DOHH2 (cell line): Measurements from ENCODE around the gene MACROD2.

ENCODE experiments used
- H3F3A ChIP-seq: fragments of 200-600 bp; sonication (generic), shearing (Covaris generic); 2 replicates; pipeline ENCODE4 v1.6.0; 2016; ENCODE audit warnings: antibody characterized with exemption, mild to moderate bottlenecking; ENCODE audit not compliant: control insufficient read depth, insufficient read depth
- H3K27ac ChIP-seq: fragments of 200-600 bp; sonication (generic); 2 replicates; pipeline ENCODE4 v1.5.1; 2014; ENCODE audit warnings: low read depth, mild to moderate bottlenecking, low read length, moderate library complexity
- H3K27me3 ChIP-seq: fragments of 200-600 bp; sonication (generic); 2 replicates; pipeline ENCODE4 v1.6.1; 2014; ENCODE audit warnings: mild to moderate bottlenecking, low read length, mixed read lengths; ENCODE audit not compliant: control insufficient read depth
- H3K36me3 ChIP-seq: fragments of 200-600 bp; sonication (generic); 2 replicates; pipeline ENCODE4 v1.6.1; 2014; ENCODE audit warnings: mild to moderate bottlenecking, low read length, moderate library complexity, mixed read lengths; ENCODE audit not compliant: control insufficient read depth
- H3K4me1 ChIP-seq: fragments of 200-600 bp; sonication (generic); 2 replicates; pipeline ENCODE4 v1.6.1; 2014; ENCODE audit warnings: mild to moderate bottlenecking, low read length, mixed read lengths; ENCODE audit not compliant: control insufficient read depth
- H3K4me2 ChIP-seq: fragments of 200-600 bp; sonication (generic); 2 replicates; pipeline ENCODE4 v1.6.0; 2014; ENCODE audit warnings: mild to moderate bottlenecking, low read length, moderate library complexity
- H3K4me3 ChIP-seq: fragments of 200-600 bp; sonication (generic); 2 replicates; pipeline ENCODE4 v1.5.1; 2014; ENCODE audit warnings: mild to moderate bottlenecking, low read length, mixed read lengths
- H3K79me2 ChIP-seq: fragments of 200-600 bp; sonication (generic); 2 replicates; pipeline ENCODE4 v1.6.1; 2014; ENCODE audit warnings: mild to moderate bottlenecking, low read length, mixed read lengths; ENCODE audit not compliant: control insufficient read depth
- H3K9me2 ChIP-seq: fragments of 200-600 bp; sonication (generic); replicated peaks from 2 replicates; pipeline ENCODE4 v1.6.1; 2014; ENCODE audit warnings: mild to moderate bottlenecking, low read length, mixed read lengths; ENCODE audit not compliant: control insufficient read depth
- H3K9me3 ChIP-seq: fragments of 200-600 bp; sonication (generic); 2 replicates; pipeline ENCODE4 v1.6.1; 2014; ENCODE audit warnings: antibody characterized with exemption, low read length, mixed read lengths; ENCODE audit not compliant: control insufficient read depth, insufficient read depth
- H4K20me1 ChIP-seq: fragments of 200-600 bp; sonication (generic); 2 replicates; pipeline ENCODE4 v1.6.0; 2014; ENCODE audit warnings: low read depth, mild to moderate bottlenecking, antibody characterized with exemption, low read length, moderate library complexity; ENCODE audit not compliant: control insufficient read depth, insufficient read depth
- CTCF ChIP-seq: fragments of 200-600 bp; sonication (generic); IDR thresholded peaks from one replicate; pipeline ENCODE4 v1.5.1; 2014; ENCODE audit warnings: antibody characterized with exemption, mild to moderate bottlenecking, low read depth, low read length; ENCODE audit not compliant: poor library complexity, severe bottlenecking
- EZH2phosphoT487 ChIP-seq: fragments of 200-600 bp; sonication (generic); IDR thresholded peaks from 2 replicates; pipeline ENCODE4 v1.6.1; 2017; ENCODE audit warnings: borderline replicate concordance, mild to moderate bottlenecking, antibody characterized with exemption, low read length, moderate library complexity, mixed read lengths

Gene MACROD2

GRCh38 chr20:15267935-15268334 is 1272.6 kb downstream of the MACROD2 start:
- H3K9me2 ChIP-seq: no peaks in the 10 kb centered on the region
- TF ChIP-seq EZH2phosphoT487 (no peak), CTCF (no peak)
- H3K4me3 ChIP-seq: no peak overlapping the region
- H3F3A ChIP-seq: no peaks in the 10 kb centered on the region
- H3K27ac ChIP-seq: no peak overlapping the region
- no peaks in the 10 kb centered on the region for H3K79me2 ChIP-seq
- H3K27me3 ChIP-seq: no peaks in the 10 kb centered on the region
- peaks cover 11% of the 10 kb centered on the region for H3K4me1 ChIP-seq
- H3K9me3 ChIP-seq: no peaks in the 10 kb centered on the region
- no peaks in the 10 kb centered on the region for H4K20me1 ChIP-seq
- H3K4me2 ChIP-seq: no peak overlapping the region
- H3K36me3 ChIP-seq: no peaks in the 10 kb centered on the region

GRCh38 chr20:15278041-15278440 is 1282.7 kb downstream of the MACROD2 start:
- Histone ChIP-seq H3K4me2 (no peak overlapping the region), H3K27me3 (no peaks in the 10 kb centered on the region), H3K27ac (no peak overlapping the region)

GRCh38 chr20:15287329-15287728 is 1292.0 kb downstream of the MACROD2 start:
- Histone ChIP-seq H3K9me2 (no peaks in the 10 kb centered on the region), H3F3A (no peaks in the 10 kb centered on the region), H3K27me3 (no peaks in the 10 kb centered on the region), H4K20me1 (no peaks in the 10 kb centered on the region), H3K9me3 (peaks cover 2% of the 10 kb centered on the region; the same call in 1 of the 2 replicates), H3K79me2 (no peaks in the 10 kb centered on the region), H3K36me3 (no peaks in the 10 kb centered on the region), H3K4me1 (peaks cover 29% of the 10 kb centered on the region), H3K27ac (no peak overlapping the region), H3K4me3 (no peak overlapping the region), H3K4me2 (no peak overlapping the region)
- TF ChIP-seq EZH2phosphoT487 (no peak), CTCF (no peak)

More at GRCh38 chr20:15278041-15278440, 1282.7 kb downstream of the MACROD2 start:
- peaks cover 4% of the 10 kb centered on the region; the same call in 1 of the 2 replicates for H3K9me3 ChIP-seq
- no peak overlapping the region for H3K4me3 ChIP-seq
- H3K9me2 ChIP-seq: no peaks in the 10 kb centered on the region
- TF ChIP-seq CTCF: no peak
- TF ChIP-seq EZH2phosphoT487: no peak
- H3K79me2 ChIP-seq: no peaks in the 10 kb centered on the region
- no peaks in the 10 kb centered on the region for H4K20me1 ChIP-seq
- H3K4me1 ChIP-seq: no peaks in the 10 kb centered on the region
- H3F3A ChIP-seq: no peaks in the 10 kb centered on the region
- H3K36me3 ChIP-seq: no peaks in the 10 kb centered on the region

- TF ChIP-seq CTCF: no peak
- no peak for TF ChIP-seq EZH2phosphoT487
- H3K27me3 ChIP-seq: no peaks in the 10 kb centered on the region
- peaks cover 36% of the 10 kb centered on the region for H3K4me1 ChIP-seq
Observed at GRCh38 chr20:15288106-15288505, 1292.8 kb downstream of the MACROD2 start.

More at GRCh38 chr20:15288106-15288505, 1292.8 kb downstream of the MACROD2 start:
- no peak overlapping the region for H3K27ac ChIP-seq
- H3K4me3 ChIP-seq: no peak overlapping the region
- H3K79me2 ChIP-seq: no peaks in the 10 kb centered on the region
- no peaks in the 10 kb centered on the region for H3K9me2 ChIP-seq
- H3K4me2 ChIP-seq: no peak overlapping the region
- H3K36me3 ChIP-seq: no peaks in the 10 kb centered on the region
- no peaks in the 10 kb centered on the region for H3F3A ChIP-seq
- peaks cover 3% of the 10 kb centered on the region; the same call in 1 of the 2 replicates for H3K9me3 ChIP-seq
- no peaks in the 10 kb centered on the region for H4K20me1 ChIP-seq
